Prostate gland (tissue), 2 donors: ENCODE results near the gene NLRP8.

Experiments
- CTCF ChIP-seq, 4 experiments: fragments of 200-600 bp in 2 of 4; fragments of 450-650 bp in 2 of 4; sonication (generic) in 2 of 4; IDR thresholded peaks; 1 replicate in 3 of 4; 2 replicates in 1 of 4; pipeline ENCODE4 v1.5.1; 2016 to 2019; ENCODE audit warnings: antibody characterized with exemption in 4 of 4, mild to moderate bottlenecking in 2 of 4, moderate library complexity in 2 of 4
- POLR2A ChIP-seq: fragments of 450-650 bp; IDR thresholded peaks from one replicate; pipeline ENCODE4 v1.6.1; 2016; ENCODE audit warnings: antibody characterized with exemption, mild to moderate bottlenecking
- POLR2AphosphoS5 ChIP-seq: sonication (generic); formaldehyde crosslinking; IDR thresholded peaks from one replicate; pipeline ENCODE4 v1.6.1; 2017; ENCODE audit warnings: antibody characterized with exemption

- TF ChIP-seq POLR2A = no peak
- TF ChIP-seq CTCF (IDR thresholded peaks at IDR 0.05) = no peak
- no peak for TF ChIP-seq POLR2AphosphoS5
Measured at GRCh38 chr19:55901369-55902079, 46.1 kb upstream of the NLRP8 start.
